NCI-H2107 treated with DMSO at 0.1 percent for 48 hours (cell line): ENCODE measurements around the gene MAZ.
"Not testable (repeated sequence)": the region's sequence is repeated elsewhere in the genome, so short reads cannot be mapped to it uniquely, and the experiment has no call there.

Experiments
- DNase-seq: peaks from one replicate; lab custom pipeline; 2025; ENCODE audit not compliant: unreplicated experiment; lab: John Stamatoyannopoulos, UW

Gene MAZ

DNA sequence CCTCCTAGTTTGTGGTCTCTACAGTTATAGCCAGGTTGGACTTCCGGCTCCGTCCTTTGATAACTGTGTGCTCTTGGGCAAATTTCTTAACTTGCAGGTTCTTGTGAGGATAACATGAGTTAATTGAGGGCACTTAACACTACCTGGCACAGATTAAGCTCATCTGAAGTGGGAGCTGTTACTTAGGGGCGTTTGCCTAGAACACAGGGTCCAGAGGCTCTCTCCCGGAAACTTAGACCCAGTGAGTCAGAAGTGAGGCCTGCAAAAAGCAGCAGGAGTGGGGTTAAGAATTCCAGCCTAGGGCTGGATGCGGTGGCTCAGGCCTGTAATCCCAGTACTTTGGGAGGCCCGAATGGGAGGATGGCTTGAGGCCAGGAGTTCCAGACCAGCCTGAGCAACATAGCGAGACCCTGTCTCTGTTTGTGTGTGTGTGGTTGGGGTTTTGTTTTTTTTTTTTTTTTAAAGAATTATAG lies 15.3 kb downstream of the MAZ start:
- DNase-seq = no peak

DNA sequence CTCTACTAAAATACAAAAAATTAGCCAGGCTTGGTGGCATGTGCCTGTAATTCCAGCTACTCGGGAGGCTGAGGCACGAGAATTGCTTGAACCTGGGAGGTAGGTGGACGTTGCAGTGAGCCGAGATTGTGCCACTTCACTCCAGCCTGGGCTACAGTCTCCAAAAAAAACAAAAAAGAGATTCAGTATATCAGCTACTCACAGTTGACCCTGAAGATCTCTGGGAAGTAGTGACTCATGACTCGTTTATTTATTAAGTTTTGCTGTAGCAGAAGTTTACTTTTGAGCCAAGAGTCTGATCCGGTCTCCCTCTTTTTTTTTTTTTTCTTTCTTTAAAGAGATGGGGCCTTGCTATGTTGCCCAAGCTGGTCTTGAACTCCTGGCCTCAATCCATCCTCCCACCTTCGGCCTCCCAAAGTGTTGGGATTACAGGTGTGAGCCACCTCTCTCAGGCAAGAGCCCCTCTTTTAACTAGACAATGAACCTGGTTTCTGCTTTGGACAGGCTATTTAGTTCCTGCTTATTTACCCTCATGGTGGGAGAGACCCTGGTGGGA lies 18.3 kb downstream of the MAZ start:
- DNase-seq = no peak

DNA sequence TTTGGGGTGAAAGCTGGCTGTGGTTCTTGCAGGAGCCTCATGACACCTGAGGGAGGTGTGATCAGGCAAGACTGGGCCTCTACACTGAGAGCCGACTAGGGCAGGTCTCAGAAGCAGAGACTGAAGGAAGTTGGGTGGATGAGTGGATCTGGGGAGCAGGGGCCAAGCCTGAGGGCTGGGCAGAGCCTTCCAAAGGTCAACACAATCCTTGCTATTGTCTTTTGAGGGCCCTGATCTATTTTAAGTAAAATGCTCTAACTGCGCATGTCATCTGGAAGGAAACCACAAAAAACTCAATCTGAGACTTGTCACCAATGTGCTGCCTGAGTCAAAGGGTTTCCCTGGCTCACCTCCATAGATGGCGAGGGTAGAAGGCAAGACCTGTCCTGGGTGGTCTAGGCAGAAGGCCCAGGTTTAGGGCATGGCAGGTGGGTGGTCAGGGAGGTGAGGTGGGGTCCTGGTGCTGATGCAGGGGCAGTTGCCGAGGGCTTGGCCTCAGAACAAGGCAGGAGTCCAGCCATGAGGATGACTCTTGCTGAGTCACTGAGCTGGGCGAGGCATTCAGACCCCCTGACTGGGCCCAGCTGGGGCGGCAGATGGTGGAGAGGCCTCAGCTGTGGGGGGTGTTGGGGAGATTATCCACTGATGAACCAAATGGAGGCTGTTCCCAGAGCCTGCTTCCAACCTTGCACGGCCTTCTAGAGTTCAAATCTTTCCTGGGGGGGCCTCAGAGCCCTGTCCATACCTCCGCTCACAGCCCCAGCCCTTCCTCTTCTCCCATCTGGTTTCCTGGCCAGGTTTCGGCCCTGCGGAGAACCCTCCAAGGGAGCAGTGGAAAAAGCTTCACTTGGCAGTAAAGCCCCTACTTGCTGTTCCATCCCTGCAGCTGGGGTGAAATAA lies 19.1 kb downstream of the MAZ start:
- no peak for DNase-seq

DNA sequence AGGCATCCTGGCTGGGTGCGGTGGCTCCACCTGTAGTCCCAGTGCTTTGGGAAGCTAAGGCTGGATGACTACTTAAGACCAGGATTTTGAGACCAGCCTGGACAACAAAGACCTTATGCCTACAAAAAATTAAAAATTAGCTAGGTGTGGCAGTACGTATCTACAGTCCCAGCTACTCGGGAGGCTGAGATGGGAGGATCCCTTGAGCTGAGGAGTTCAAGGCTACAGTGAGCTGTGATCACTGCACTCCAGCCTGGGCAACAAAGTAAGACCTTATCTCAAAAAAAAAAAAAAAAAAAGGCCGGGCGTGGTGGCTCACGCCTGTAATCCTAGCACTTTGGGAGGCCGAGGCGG lies 20.0 kb downstream of the MAZ start:
- no peak for DNase-seq

DNA sequence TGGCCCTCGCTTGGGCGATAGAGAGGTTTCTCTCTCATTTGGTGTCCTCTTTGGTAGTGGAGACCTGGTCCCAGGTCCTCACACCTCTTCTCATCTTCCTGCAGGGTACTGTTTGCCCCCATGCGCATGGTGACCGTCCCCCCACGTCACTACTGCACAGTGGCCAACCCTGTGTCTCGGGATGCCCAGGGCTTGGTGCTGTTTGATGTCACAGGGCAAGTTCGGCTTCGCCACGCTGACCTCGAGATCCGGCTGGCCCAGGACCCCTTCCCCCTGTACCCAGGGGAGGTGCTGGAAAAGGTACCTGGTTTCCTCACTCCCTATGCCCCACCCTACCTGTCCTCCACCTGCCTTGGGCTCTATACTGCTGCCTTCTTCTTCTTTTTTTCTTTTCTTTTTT lies 24.4 kb downstream of the MAZ start:
- no peak for DNase-seq

DNA sequence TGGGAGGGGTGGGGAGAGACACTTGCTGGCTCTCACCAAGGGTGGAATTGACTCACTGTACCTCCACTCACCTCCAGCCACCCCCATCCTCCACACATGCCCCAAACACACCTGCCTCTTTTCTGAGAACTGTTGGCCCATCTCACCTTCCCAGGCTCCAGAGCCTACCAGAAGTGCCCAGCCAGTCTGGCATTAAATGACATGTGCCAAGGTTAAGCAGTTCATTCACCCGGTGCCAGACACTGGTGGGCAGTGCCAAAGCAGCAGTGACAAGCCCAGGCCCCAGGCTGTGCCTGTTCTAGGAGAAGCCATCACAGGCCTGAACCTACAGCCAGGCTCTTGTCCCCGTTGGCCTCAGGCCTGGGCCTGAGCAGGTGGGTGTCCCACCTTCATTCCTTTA lies 25.2 kb downstream of the MAZ start:
- DNase-seq = no peak

DNA sequence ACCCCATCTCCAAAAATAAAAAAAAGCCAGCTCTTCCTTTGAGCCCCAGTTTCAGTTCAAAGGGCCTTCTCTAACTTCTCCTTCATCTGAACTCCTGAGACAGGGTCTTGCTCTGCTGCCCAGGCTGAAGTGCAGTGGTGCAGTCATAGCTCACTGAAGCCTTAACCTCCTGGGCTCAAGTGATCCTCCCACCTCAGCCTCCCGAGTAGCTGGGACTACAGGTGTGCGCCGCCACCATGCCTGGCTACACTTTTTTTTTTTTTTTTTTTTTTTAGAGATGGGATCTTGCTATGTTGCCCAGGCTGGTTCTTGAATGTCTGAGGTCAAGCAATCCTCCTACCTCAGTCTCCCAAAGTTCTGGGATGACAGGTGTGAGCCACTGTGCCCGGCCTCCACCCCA lies 26.9 kb downstream of the MAZ start:
- DNase-seq = not testable (repeated sequence)

DNA sequence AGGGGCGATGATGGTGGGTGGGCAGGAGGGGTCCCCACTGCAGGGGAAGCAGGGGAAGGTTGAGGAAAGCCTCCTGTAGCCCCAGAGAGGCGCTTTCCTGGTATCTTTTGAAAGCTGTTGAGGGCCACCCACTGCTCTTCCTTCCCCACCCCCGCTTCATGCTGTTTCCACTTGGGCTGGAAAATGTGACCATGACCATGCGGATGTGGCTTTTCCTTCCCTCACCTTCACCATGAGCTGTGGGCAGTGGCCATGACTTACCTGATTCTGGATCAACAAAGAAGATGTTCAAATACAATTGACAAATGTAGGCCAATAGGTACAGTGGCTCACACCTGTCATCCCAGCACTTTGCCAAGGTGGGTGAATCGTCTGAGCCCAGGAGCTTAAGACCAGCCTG lies 27.8 kb downstream of the MAZ start:
- no peak for DNase-seq

DNA sequence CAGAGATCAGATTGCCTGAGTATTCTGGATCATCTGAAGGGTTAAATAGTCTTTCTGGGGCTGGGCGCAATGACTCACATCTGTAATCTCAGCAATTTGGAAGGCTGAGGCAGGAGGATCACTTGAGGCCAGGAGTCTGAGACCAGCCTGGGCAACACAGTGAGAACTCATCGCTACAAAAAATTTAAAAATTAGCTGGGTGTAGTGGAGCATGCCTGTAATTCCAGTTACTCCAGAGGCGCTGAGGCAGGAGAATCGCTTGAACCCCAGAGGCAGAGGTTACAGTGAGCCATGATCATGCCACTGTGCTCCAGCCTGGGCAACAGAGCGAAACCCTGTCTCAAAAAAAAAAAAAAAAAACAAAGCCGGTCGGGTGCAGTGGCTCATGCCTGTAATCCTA lies 29.6 kb downstream of the MAZ start:
- DNase-seq = no peak

DNA sequence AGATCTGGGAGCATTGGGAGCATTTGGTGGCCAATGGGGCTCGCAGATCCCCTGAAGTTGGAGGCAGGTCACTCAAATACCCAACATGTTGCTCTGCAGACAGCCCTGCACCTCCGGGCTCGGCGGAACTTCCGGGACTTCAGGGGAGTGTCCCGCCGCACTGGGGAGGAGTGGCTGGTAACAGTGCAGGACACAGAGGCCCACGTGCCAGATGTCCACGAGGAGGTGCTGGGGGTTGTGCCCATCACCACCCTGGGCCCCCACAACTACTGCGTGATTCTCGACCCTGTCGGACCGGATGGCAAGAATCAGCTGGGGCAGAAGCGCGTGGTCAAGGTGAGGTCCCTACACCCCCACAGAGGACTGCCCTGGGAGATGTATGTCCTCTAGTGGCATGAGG lies 30.3 kb downstream of the MAZ start:
- DNase-seq = no peak

DNA sequence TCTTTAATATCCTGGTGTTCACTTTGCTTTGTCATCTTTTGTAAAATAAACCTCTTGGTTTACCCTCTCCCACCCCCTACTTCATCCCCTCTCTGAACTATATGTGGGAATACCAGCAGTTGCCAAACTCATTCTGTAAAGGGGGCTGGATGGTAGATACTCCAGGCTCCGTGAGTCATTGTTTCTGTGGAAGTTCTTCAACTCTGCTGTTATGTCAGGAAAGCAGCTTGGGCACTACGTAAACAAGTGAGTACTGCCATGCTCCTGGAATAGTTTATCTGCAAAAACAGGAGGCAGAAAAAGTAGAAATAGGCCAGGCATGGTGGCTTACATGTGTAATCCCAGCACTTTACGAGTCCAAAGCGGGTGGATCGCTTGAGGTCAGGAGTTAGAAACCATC lies 31.5 kb downstream of the MAZ start:
- no peak for DNase-seq

DNA sequence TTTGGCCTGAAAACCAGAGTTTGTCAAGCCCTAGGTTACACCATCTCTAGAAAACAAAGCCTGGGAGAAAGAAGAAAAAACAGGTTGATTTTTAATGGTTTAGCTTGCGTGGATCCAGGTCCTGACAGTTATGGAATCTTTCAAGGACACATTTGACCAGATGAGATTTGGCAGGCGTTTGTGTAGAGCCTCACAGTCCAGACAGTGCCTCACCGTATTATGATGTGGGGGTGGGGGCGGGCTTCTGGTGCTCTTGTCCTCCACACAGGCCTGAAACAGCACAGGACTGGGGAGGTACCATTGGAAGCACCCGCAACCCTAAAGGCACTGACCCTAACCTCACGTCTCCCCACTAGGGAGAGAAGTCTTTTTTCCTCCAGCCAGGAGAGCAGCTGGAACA lies 33.5 kb downstream of the MAZ start:
- DNase-seq = no peak

DNA sequence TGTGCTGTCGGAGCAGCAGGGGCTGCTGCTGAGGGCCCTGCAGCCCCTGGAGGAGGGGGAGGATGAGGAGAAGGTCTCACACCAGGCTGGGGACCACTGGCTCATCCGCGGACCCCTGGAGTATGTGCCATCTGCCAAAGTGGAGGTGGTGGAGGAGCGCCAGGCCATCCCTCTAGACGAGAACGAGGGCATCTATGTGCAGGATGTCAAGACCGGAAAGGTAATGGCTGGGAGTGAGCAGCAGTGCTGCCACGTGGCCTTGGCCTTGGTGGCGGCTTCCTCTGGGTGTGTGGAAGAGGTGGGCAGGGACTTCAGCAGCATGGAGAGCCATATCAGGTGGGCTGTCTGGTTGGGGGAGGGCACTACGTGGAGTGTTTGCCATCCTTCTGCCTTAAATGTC lies 33.9 kb downstream of the MAZ start:
- DNase-seq = no peak

DNA sequence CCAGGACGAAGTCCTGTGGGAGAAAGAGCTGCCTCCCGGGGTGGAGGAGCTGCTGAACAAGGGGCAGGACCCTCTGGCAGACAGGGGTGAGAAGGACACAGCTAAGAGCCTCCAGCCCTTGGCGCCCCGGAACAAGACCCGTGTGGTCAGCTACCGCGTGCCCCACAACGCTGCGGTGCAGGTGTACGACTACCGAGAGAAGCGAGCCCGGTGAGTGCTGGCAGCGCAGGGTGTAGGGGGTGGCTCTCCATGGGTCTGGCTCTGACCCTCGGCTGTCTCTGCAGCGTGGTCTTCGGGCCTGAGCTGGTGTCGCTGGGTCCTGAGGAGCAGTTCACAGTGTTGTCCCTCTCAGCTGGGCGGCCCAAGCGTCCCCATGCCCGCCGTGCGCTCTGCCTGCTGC lies 35.3 kb downstream of the MAZ start:
- DNase-seq = no peak

DNA sequence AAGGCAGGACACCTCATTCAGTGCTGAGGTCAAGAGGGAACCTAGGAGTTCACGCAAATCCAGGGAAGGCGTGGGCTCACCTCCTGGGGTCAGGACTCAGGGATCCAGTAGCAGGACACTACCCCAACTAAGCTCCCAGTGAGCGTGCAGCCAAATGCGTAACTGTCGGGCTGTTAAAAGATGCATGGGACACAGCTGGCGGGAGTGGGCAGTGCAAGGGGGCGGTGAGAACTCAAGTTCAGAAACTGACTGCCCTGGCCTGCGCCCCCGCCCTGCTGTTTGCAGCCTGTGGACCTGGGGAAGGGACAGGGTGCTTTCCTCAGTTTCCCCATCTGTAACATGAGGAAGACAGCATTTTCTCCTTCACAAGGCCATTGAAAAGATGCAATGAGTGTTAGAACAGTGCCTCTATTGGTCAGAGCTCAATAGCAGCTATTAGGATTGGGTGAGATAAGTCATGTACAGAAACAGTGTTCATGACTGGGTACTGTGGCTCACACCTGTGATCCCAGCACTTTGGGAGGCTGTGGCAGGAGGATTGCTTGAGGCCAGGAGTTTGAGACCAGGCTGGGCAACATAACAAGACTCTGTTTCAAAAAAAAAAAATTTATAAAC lies 36.5 kb downstream of the MAZ start:
- DNase-seq = no peak

DNA sequence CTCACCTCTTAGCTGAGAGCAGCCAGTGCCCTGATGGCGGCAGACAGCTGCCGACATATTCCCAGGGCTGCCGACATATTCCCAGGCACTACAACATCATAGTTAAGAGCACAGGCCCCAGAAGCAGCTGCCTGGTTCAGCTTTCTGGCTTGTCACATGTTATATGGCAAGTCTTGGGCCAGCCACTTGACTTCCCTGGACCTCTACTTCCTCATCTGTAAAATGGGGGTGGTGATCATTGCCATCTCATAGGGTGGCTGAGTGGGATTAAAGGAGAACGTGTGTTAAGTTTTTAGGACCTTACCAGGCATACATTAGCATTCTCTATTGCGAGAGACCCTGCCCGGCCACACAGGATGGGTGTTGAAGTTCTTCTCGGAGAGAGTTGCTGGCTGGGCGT lies 37.6 kb downstream of the MAZ start:
- no peak for DNase-seq

DNA sequence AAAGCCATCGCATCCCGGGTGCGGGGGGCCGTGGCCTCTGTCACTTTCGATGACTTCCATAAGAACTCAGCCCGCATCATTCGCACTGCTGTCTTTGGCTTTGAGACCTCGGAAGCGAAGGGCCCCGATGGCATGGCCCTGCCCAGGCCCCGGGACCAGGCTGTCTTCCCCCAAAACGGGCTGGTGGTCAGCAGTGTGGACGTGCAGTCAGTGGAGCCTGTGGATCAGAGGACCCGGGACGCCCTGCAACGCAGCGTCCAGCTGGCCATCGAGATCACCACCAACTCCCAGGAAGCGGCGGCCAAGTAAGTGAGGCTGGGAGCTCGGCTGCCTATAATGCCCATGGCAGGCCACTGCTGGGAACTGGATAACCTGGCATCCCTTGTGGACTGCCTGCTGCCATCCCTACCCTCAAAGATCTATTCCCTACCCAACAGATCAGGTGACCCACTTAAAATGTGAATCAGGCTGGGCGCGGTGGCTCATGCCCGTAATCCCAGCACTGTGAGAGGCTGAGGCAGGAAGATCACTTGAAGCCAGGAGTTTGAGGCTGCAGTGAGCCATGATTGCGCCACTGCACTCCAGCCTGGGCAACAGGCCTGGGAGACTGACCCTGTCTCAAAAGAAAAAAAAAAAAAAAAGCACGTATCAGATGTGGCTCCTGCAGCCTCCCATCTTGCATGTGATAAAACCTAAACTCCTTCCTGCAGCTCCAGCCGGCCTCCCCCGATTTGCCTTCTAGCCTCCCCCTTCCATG lies 38.4 kb downstream of the MAZ start:
- DNase-seq = peak; percentile 8

DNA sequence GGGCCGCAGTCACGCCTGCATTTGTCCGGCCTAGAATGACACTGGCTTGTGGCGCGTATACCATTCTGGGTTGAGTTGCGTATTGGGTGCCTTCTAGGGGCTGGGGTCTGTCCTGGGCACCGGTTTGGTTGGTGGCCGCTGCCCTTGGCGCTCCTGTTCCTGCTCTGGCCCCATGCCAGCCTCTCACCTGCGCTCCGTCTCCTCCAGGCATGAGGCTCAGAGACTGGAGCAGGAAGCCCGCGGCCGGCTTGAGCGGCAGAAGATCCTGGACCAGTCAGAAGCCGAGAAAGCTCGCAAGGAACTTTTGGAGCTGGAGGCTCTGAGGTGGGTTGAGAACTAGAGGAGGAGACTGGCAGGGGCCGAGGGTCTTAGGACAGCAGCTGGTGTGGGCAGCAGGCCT lies 39.3 kb downstream of the MAZ start:
- no peak for DNase-seq

DNA sequence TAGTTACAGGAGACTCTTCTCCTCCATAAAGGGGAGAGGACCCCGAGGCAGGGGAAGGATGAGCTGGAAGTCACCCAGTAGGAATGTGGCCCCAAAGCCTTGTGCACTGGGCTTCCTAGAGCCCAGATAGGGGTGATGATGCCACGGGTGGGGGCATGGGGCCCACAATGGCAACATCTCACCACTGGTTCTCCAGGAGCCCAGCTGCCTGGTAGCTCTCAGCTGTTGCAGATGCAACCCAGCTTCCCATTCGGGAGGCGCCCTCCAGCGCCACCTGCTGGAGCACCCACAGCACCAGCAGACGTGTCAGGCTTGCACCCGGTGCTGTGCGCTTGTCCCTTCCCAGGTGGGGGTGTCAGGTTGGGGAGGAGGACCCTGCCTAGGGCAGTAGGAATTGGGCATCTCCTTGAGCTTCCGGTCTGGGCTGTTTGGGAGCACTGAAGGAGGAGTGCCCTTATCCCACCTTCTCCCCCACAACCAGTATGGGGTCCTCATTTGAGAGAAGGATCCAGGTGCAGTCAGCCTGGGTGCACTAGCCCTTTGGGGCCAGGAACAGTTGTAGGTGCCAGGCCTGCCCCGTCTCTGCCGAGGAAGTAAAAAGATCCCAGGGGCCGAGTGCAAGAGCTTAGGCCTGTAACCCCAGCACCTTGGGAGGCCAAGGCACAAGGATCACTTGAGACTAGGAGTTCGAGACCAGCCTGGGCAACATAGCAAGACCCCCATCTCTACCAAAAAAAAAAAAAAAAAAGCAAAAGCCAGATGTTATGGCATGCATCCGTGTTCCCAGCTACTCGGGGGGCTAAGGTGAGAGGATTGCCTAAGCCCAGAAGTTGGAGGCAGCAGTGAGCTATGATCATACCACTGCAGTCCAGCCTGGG lies 42.3 kb downstream of the MAZ start:
- DNase-seq = peak; percentile 32

DNA sequence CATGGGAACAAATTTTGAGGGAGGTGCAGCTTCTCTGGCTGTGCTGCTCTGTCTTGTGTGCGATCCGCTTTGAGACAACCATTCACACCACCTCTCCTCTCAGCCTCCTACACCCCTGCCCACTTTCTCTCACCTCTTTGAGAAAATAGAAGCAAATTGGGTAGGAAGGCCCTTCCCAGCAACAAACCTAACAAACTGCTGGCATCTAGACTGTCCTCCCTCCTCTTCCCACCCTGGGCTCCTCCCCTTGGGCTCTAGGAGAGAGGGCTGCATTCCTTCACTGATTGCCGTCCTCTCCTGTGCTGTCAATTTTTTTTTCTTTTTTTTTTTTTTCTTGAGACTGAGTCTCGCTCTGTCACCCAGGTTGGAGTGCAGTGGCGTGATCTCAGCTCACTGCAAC lies 43.2 kb downstream of the MAZ start:
- DNase-seq = no peak

DNA sequence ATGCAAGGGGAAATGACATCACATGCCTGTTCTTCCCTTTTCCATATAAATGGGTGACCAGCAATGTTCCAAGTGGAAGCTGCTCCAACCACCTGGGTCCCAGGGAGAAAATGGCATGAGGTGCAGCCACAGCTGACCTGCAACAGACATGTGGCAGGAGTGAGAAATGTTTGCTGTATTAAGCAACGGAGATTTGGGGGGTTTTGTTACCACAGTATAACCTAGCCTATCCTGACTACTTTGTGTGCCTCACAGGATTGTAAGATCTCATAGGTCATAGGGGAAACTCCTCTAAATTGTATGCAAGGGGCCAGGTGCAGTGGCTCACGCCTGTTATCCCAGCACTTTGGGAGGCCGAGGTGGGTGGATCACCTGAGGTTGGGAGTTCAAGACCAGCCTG lies 44.7 kb downstream of the MAZ start:
- no peak for DNase-seq
